Testis (tissue), 3 donors: ENCODE data around the gene SLC6A6. TPM values are rescaled to one million over a fixed set of nuclear protein-coding genes. Genes with fewer than 3 reads are reported as not detected.
"Not testable (repeated sequence)": the region's sequence is repeated elsewhere in the genome, so short reads cannot be mapped to it uniquely, and the experiment has no call there.

Source experiments
- DNase-seq: peaks from one replicate; pipeline ENCODE4 v3.0.0-alpha.2; 2019
- H3K27ac ChIP-seq, 2 donors: fragments of 200-600 bp; sonication (generic); one replicate each; pipeline ENCODE4 v1.5.1; 2019
- H3K27me3 ChIP-seq: fragments of 200-600 bp; sonication (generic); one replicate; pipeline ENCODE4 v1.5.1; 2019
- H3K36me3 ChIP-seq: fragments of 200-600 bp; sonication (generic); one replicate; pipeline ENCODE4 v1.5.1; 2017; ENCODE audit warnings: low read depth; ENCODE audit errors: missing control alignments
- H3K4me1 ChIP-seq: fragments of 200-600 bp; sonication (generic); one replicate; pipeline ENCODE4 v1.5.1; 2019
- H3K4me3 ChIP-seq, 2 donors: fragments of 200-600 bp; sonication (generic); one replicate each; pipeline ENCODE4 v1.5.1; 2017 to 2019
- H3K9me3 ChIP-seq: fragments of 200-600 bp; sonication (generic); one replicate; pipeline ENCODE4 v1.5.1; 2017
- POLR2A ChIP-seq: fragments of 450-650 bp; IDR thresholded peaks from one replicate; pipeline ENCODE4 v1.6.1; 2017; ENCODE audit warnings: antibody characterized with exemption, mild to moderate bottlenecking, moderate library complexity
- WGBS, 2 donors: methylation state at CpG; one replicate each; pipeline ENCODE4 v1.1.5; 2018; 5-methylcytosine and 5-hydroxymethylcytosine counted together
- intact Hi-C: fragments of 100-400 bp; cut with DNase I; formaldehyde crosslinking; loops from one replicate; pipeline ENCODE4 v1.15.1; 2023; ENCODE audit warnings: low total_unique reads
- polyA plus RNA-seq: library from polyadenylated mRNA; stranded (reverse); fragments of 350-450 nt; fragmentation: Illumina TruSeq; extraction: RNeasy Lipid Tissue Mini Kit (QIAGEN cat#74804); gene quantifications from one replicate; pipeline ENCODE4 v1.2.3, GENCODE V29; 2014; ENCODE audit warnings: low read depth, low replicate concordance; ENCODE audit not compliant: insufficient read depth
- total RNA-seq, 2 donors: library from RNA; depleted of rRNA; stranded (reverse); fragments of >200 nt; gene quantifications; one replicate each; pipeline ENCODE4 v1.2.3, GENCODE V29; 2016
- TF ChIP-seq, protein P1 (sequence below), 3 experiments: fragments of 450-650 bp in 2 of 3; fragments of 200-600 bp in 1 of 3; sonication (generic) in 1 of 3; IDR thresholded peaks; one replicate each; pipeline ENCODE4 v1.5.1; 2016 to 2019; ENCODE audit warnings: antibody characterized with exemption in 3 of 3, mild to moderate bottlenecking in 2 of 3, moderate library complexity in 1 of 3

Gene SLC6A6
- total and polyA plus RNA-seq, 3 donors from 2014 or later = 9.7 to 14.9 (median 13.7) TPM

DNA sequence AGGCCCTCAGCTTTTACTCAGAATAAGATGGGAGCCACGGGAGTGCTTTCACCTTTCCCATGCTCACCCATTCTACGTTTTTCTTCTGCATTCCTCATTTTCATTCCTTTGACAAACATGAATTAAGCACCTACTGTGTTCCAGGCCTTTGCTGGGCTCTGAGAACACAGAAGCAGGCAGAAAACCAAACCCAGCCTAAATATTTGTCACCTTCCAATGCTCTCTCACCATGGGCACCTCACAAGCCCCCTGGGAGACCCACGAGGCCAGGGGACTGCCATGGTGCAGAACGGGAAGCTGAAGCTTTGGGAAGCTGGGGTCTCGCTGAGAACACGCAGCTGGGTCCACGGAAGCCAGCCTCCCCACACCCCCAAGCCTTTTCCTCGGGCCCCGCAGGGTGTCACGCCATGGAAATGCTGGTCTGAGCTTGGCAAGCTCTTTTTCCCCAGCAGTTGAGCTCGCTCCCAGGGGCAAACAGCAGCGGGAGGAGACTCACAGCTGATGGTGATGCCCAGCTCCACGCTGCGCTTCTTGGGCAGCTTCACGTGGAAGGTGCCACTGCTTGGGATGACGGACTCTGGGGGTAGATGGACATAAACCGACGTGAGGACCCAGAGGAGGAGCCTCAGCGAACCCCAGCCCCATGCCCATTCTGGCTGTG, 110.0 kb downstream of the SLC6A6 start:
- no peaks in the 10 kb centered on the region for H3K36me3 ChIP-seq
- peaks cover 4% of the 10 kb centered on the region for H3K4me1 ChIP-seq
- H3K27ac ChIP-seq = no peak overlapping the region
- H3K9me3 ChIP-seq = no peaks in the 10 kb centered on the region
- intact Hi-C loops = loop anchor here (5.0 kb wide), 1 partner anchor 35 kb away; no protein-coding TSS in a partner anchor
- WGBS, 2 donors = 87 to 88% methylated on average over 19 of the region's 19 CpGs
- DNase-seq = no peak
- no peak overlapping the region for H3K4me3 ChIP-seq
- no peak for TF ChIP-seq POLR2A
- TF ChIP-seq, protein P1, sequence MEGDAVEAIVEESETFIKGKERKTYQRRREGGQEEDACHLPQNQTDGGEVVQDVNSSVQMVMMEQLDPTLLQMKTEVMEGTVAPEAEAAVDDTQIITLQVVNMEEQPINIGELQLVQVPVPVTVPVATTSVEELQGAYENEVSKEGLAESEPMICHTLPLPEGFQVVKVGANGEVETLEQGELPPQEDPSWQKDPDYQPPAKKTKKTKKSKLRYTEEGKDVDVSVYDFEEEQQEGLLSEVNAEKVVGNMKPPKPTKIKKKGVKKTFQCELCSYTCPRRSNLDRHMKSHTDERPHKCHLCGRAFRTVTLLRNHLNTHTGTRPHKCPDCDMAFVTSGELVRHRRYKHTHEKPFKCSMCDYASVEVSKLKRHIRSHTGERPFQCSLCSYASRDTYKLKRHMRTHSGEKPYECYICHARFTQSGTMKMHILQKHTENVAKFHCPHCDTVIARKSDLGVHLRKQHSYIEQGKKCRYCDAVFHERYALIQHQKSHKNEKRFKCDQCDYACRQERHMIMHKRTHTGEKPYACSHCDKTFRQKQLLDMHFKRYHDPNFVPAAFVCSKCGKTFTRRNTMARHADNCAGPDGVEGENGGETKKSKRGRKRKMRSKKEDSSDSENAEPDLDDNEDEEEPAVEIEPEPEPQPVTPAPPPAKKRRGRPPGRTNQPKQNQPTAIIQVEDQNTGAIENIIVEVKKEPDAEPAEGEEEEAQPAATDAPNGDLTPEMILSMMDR (IDR thresholded peaks at IDR 0.05) = no peak
- no peaks in the 10 kb centered on the region for H3K27me3 ChIP-seq

DNA sequence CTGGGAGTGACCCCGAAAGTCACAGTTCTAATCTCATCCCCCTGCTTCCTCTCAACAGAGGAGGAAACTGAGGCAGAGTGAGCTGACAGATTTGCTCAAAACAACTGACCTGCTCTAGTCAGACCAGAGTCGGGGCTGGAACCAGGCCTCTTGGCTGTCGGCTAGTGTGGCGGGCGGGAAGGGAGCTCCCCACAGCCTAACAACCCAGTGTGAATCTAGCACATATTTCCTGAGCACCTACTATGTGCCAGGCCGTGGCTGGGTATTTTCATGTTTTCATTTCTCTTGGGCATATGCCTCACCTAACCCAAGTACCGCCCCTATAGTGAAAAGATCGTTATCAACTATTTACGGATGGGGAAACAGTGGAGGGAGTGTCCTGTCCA, 110.5 kb downstream of the SLC6A6 start:
- TF ChIP-seq, protein P1 (IDR thresholded peaks at IDR 0.05) = no peak
- no peak for TF ChIP-seq POLR2A
- Histone ChIP-seq H3K27me3 (no peaks in the 10 kb centered on the region), H3K36me3 (no peaks in the 10 kb centered on the region), H3K27ac (no peak overlapping the region), H3K4me1 (peaks cover 4% of the 10 kb centered on the region), H3K9me3 (no peaks in the 10 kb centered on the region), H3K4me3 (no peak overlapping the region)
- intact Hi-C loops = loop anchor here (5.0 kb wide), 1 partner anchor 34 kb away; no protein-coding TSS in a partner anchor
- 78 to 80% methylated on average over 7 to 9 of the region's 9 CpGs for WGBS, 2 donors
- DNase-seq = no peak

DNA sequence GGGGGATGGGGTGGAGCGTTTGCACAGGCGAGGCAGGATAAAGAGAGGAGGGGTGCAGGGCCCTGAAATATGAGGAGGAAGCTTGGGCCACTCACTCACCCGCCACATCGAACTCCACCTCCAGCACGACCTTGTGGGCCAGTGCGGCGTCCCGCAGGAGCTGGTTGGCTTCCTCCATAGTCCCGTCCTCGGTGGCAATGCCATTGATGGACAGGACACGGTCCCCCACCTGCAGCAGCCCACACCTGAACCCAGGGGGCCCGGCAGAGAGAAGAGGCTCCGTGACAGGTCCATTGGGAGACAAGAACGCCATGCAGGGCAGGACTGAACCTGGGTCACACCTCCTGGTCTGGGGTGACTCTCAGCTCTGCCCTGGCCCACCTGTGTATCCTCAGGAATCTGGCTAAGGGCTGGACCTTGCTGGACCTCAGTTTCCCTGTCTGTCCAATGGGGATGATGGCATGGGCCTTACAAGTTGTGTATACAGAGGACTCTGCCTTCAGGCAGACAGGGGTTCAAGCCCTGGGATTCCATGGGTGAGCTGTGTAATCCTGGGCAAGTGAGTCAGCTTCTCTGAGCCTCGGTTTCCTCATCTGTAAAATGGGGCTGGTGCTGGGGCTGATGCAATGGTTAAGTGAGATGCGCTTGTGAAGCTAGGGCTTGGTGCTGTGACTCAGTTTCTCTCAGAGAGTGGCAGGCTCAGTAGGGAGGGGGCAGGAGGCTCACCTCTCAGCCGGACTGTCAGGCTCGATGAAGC, 111.3 kb downstream of the SLC6A6 start:
- no peak for DNase-seq
- H3K4me1 ChIP-seq = peaks cover 4% of the 10 kb centered on the region
- H3K27me3 ChIP-seq = no peaks in the 10 kb centered on the region
- intact Hi-C loops = loop anchor here (5.0 kb wide), 1 partner anchor 34 kb away; no protein-coding TSS in a partner anchor
- 79 to 81% methylated on average over 13 to 18 of the region's 18 CpGs for WGBS, 2 donors
- no peaks in the 10 kb centered on the region for H3K9me3 ChIP-seq
- H3K36me3 ChIP-seq = no peaks in the 10 kb centered on the region
- H3K27ac ChIP-seq = no peak overlapping the region
- TF ChIP-seq POLR2A = no peak
- TF ChIP-seq, protein P1 (IDR thresholded peaks at IDR 0.05) = no peak
- H3K4me3 ChIP-seq = no peak overlapping the region

DNA sequence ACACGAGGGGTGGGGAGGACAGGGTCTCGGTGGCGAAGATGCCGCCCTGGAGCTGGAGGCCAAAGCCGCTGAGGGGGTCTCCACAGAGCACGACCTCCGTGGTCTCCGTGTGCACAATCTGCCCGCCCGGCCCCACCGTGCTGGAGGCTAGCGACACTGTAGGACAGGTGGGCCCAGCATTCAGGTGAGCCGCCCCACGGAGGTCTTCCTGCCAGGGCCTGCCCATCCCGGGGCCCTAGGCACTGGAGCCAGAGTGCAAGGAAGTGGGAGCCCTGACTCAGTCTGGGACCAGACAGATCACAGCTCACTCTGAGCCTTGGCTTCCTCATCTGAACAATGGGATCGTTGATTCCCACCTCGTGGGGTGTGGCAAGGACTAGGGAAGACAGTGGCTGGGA, 111.9 kb downstream of the SLC6A6 start:
- WGBS, 2 donors = 86 to 88% methylated on average over 15 to 17 of the region's 17 CpGs
- no peaks in the 10 kb centered on the region for H3K36me3 ChIP-seq
- H3K4me3 ChIP-seq = no peak overlapping the region
- H3K9me3 ChIP-seq = no peaks in the 10 kb centered on the region
- TF ChIP-seq, protein P1 (IDR thresholded peaks at IDR 0.05) = no peak
- no peak for TF ChIP-seq POLR2A
- H3K27ac ChIP-seq = no peak overlapping the region
- DNase-seq = no peak
- no peaks in the 10 kb centered on the region for H3K4me1 ChIP-seq
- no peaks in the 10 kb centered on the region for H3K27me3 ChIP-seq
- intact Hi-C loops = loop anchor here (5.0 kb wide), 1 partner anchor 33 kb away; no protein-coding TSS in a partner anchor

DNA sequence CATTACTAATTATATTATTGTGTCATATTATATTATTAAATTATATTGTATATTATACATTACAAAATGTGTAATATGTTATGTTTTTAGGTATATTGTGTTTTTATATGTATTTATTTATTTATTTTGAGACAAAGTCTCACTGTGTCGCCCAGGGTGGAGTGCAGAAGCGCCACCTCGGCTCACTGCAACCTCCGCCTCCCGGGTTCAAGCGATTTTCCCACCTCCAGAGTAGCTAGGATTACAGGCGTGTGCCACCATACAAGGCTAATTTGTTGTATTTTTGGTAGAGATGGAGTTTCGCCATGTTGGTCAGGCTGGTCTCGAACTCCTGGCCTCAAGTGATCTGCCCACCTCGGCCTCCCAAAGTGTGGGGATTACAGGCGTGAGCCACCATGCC, 113.1 kb downstream of the SLC6A6 start:
- not testable (repeated sequence) for DNase-seq, H3K4me3 ChIP-seq

More for the DNA sequence above, 113.1 kb downstream of the SLC6A6 start:
- H3K9me3 ChIP-seq, H3K27ac ChIP-seq, H3K27me3 ChIP-seq, intact Hi-C loops, H3K4me1 ChIP-seq, H3K36me3 ChIP-seq: not testable (repeated sequence)
- WGBS, 2 donors = 96% methylated on average over 11 of the region's 11 CpGs
